ENCODE results near the gene TRAPPC2. TPM values are rescaled to one million over a fixed set of nuclear protein-coding genes. Genes with fewer than 3 reads are reported as not detected.
A peak's percentile ranks its signal among the peaks of the same experiment; 100 is the strongest.

The TRAPPC2 gene
- total and polyA plus RNA-seq, 2 of the 13 experiments (the other 11 are each of a cell fraction or from before 2014, with no cell fraction given), result 4.4 to 8.1 TPM

- peak; percentile 19 for TF ChIP-seq AGO2 (optimal IDR thresholded peaks at IDR 0.05; ENCODE audit: low read depth, low read length)
- TF ChIP-seq HMG20B (CRISPR knock-in tag; conservative IDR thresholded peaks at IDR 0.05), result no peak
- TF ChIP-seq, protein P1, sequence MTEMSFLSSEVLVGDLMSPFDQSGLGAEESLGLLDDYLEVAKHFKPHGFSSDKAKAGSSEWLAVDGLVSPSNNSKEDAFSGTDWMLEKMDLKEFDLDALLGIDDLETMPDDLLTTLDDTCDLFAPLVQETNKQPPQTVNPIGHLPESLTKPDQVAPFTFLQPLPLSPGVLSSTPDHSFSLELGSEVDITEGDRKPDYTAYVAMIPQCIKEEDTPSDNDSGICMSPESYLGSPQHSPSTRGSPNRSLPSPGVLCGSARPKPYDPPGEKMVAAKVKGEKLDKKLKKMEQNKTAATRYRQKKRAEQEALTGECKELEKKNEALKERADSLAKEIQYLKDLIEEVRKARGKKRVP (CRISPR knock-in tag; IDR thresholded peaks at IDR 0.05), result no peak
- no peak for TF ChIP-seq ZNF598 (CRISPR knock-in tag; IDR thresholded peaks at IDR 0.05; ENCODE audit: borderline replicate concordance)
- TF ChIP-seq HBP1 (CRISPR knock-in tag; IDR thresholded peaks at IDR 0.05; ENCODE audit: low read depth), result peak; percentile 42; the same call in 1 of the 2 replicates
- no peak for TF ChIP-seq ZNF772 (CRISPR knock-in tag; IDR thresholded peaks at IDR 0.05)
- 0 out of 2 replicates have a peak, but pooled peaks have one; percentile 33 for TF ChIP-seq ZMYM4 (CRISPR knock-in tag; IDR thresholded peaks at IDR 0.05)
- TF ChIP-seq, protein P2, sequence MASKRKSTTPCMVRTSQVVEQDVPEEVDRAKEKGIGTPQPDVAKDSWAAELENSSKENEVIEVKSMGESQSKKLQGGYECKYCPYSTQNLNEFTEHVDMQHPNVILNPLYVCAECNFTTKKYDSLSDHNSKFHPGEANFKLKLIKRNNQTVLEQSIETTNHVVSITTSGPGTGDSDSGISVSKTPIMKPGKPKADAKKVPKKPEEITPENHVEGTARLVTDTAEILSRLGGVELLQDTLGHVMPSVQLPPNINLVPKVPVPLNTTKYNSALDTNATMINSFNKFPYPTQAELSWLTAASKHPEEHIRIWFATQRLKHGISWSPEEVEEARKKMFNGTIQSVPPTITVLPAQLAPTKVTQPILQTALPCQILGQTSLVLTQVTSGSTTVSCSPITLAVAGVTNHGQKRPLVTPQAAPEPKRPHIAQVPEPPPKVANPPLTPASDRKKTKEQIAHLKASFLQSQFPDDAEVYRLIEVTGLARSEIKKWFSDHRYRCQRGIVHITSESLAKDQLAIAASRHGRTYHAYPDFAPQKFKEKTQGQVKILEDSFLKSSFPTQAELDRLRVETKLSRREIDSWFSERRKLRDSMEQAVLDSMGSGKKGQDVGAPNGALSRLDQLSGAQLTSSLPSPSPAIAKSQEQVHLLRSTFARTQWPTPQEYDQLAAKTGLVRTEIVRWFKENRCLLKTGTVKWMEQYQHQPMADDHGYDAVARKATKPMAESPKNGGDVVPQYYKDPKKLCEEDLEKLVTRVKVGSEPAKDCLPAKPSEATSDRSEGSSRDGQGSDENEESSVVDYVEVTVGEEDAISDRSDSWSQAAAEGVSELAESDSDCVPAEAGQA (IDR thresholded peaks at IDR 0.05; ENCODE audit: low read depth), result 0 out of 2 replicates have a peak, but pooled peaks have one; percentile 15
- TF ChIP-seq, protein P2 (CRISPR knock-in tag; IDR thresholded peaks at IDR 0.05; ENCODE audit: borderline replicate concordance), result no peak
- TF ChIP-seq RXRA (CRISPR knock-in tag; IDR thresholded peaks at IDR 0.05), result 0 out of 2 replicates have a peak, but pooled peaks have one; percentile 20
Observed at GRCh38 chrX:13688958-13689740, 45.3 kb downstream of the TRAPPC2 start, which contains the start of gene RAB9A (continued).
